Mammary epithelial cell (primary cell): Measurements from ENCODE around the gene COA4.

Source experiments
- EZH2 ChIP-seq: IDR thresholded peaks from 2 replicates; pipeline ENCODE4 v1.6.1; 2012; ENCODE audit warnings: low read length, inconsistent platforms, borderline replicate concordance
- TF ChIP-seq, protein P1 (sequence below), 2 donors: IDR thresholded peaks in 1 of 2; conservative IDR thresholded peaks in 1 of 2; 2 replicates each; pipeline ENCODE4 v1.5.1; 2011 to 2012; ENCODE audit warnings: inconsistent platforms in 2 of 2, low read length in 2 of 2, mild to moderate bottlenecking in 2 of 2, control low read depth in 1 of 2, low read depth in 1 of 2; ENCODE audit not compliant: insufficient read depth in 1 of 2; ENCODE audit errors: extremely low read depth in 1 of 2

DNA sequence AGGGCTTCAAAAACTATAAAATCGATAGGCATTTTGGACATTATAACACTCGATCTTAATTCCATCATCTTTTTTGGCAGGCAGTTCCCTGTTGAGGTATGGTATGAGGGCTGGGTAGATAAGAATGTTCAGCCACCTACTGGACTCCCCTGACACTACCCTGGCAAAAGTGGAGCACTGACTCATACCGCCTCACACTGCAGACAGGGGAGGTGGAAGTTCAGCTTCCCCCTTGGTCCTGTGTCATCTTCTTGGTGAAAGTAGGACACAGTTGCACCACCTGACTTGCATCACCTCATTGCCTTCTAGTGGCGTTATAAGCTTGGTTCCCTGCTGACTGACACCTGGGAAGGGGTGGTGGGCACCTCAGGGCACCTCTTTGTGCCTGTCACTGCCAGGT, 30.5 kb upstream of the COA4 start:
- TF ChIP-seq, protein P1, sequence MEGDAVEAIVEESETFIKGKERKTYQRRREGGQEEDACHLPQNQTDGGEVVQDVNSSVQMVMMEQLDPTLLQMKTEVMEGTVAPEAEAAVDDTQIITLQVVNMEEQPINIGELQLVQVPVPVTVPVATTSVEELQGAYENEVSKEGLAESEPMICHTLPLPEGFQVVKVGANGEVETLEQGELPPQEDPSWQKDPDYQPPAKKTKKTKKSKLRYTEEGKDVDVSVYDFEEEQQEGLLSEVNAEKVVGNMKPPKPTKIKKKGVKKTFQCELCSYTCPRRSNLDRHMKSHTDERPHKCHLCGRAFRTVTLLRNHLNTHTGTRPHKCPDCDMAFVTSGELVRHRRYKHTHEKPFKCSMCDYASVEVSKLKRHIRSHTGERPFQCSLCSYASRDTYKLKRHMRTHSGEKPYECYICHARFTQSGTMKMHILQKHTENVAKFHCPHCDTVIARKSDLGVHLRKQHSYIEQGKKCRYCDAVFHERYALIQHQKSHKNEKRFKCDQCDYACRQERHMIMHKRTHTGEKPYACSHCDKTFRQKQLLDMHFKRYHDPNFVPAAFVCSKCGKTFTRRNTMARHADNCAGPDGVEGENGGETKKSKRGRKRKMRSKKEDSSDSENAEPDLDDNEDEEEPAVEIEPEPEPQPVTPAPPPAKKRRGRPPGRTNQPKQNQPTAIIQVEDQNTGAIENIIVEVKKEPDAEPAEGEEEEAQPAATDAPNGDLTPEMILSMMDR (conservative IDR thresholded peaks at IDR 0.05 in 1 of 2, IDR thresholded peaks at IDR 0.05 in 1 of 2; ENCODE audit: extremely low read depth in 1 of 2, insufficient read depth in 1 of 2, low read depth in 1 of 2, low read length in 2 of 2) = peak; percentile 32 to 54
- no peak for TF ChIP-seq EZH2
